GM19240 (cell line): ENCODE data around the gene GOLGA6L2.
"Not testable (repeated sequence)": the region's sequence is repeated elsewhere in the genome, so short reads cannot be mapped to it uniquely, and the experiment has no call there.

Source experiments
- DNase-seq: peaks from one replicate; pipeline ENCODE4 v3.0.0; 2011; ENCODE audit warnings: low spot score; ENCODE audit not compliant: insufficient read length

The GOLGA6L2 gene

GRCh38 chr15:23425327-23425726 is 21.7 kb downstream of the GOLGA6L2 start:
- DNase-seq: not testable (repeated sequence)

GRCh38 chr15:23424111-23424904 is 22.7 kb downstream of the GOLGA6L2 start:
- DNase-seq: no peak

GRCh38 chr15:23422946-23423708 is 23.9 kb downstream of the GOLGA6L2 start:
- DNase-seq: no peak

- DNase-seq: no peak
Measured at GRCh38 chr15:23422099-23422945, 24.7 kb downstream of the GOLGA6L2 start.

DNA sequence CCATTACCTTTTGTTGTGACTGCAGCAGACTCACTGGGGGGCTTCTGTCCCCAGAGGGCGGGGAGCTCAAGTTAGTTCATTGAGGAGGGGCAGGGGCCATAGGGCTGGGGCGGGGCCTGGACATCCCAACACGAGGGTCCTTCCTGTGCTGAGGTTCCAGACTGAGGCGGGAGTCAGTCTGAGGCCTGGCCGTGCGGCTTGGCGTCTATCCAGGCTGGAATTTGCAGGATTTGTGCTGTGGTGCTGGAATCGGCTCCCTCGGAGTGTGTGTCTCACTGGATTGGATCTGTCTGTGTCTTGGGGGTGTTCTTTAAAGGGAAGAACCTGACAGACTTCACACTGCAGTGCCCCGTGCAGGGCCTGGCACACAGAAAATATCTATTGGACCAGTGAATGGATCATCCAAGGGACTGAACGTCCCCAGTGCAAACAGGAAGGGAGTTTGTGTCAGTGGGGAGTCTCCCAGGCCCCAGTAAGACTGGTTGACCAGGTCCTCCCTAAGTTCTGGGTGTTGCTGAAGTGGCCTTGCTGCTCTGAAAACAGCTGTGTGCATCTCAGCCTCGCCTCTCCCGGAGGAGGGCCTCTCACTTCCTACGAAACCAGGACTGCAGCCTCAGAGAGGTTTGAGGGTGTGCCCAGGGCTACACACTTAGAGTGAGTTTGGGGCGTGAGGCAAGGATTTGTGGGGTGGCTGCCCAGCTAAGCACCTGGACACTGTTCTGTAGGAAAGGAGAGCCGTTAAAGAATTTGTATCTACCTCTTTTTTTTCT is 26.1 kb downstream of the GOLGA6L2 start:
- DNase-seq: no peak

DNA sequence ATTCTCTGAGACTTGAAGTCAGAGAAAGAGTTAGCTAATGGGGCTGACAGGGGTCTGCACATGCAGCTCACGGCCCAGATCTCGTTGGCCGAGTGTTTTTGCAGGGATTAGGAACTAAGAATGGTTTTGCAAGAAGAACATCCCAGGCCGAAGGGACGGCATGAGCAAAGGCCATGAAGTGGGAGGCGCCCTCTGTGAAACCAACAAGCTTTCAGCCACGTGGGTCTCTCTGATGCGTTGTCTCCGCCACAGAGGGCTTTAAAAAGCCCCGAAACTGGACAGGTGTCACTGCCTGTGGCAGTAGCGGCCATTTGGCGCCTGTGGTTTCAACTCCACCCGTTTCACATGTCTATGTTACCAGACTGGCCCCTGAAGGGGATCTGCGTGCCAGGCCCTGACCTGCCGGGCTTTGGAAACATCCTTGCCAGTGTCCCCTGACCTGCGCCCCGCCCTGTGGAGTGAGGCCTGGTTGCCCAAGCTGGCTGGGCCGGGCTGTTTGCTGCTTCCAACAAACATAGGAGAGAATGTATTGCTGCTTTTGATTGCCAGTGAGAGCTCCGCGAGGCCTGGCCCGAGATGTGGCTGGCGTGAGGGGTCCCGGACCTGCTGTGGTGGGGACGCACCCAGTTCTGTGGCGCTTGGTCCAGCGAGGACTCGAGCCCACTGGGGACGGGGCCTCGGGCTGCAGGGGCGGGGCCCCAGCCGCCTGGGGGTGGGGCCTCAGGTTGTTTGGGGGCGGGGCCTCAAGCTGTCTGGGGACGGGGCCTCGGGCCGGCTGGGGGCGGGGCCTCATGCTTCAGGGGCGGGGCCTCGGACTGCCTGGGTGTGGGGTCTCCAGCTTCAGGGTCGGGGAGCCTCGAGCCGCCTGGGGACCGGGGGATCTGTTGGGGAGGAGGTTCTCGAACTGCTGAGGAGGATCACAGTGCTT is 30.4 kb downstream of the GOLGA6L2 start:
- no peak for DNase-seq

DNA sequence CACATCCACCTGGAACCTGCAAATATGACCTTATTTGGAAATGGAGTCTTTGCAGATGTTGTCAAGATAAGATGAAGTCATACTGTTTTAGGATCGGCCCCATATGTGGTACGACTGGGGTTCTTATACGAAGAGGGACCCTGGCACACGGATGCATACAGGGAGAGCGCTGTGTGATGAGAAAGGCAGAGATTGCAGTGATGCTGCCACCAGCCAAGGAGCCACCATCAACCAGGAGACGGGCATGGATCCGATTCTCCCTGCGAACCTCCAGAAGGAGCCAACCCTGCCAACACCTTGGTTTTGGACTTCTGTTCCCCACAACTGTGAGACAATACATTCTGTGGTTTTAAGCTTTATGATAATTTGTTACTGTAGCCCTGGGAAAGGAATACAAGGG is 31.2 kb downstream of the GOLGA6L2 start:
- not testable (repeated sequence) for DNase-seq

DNA sequence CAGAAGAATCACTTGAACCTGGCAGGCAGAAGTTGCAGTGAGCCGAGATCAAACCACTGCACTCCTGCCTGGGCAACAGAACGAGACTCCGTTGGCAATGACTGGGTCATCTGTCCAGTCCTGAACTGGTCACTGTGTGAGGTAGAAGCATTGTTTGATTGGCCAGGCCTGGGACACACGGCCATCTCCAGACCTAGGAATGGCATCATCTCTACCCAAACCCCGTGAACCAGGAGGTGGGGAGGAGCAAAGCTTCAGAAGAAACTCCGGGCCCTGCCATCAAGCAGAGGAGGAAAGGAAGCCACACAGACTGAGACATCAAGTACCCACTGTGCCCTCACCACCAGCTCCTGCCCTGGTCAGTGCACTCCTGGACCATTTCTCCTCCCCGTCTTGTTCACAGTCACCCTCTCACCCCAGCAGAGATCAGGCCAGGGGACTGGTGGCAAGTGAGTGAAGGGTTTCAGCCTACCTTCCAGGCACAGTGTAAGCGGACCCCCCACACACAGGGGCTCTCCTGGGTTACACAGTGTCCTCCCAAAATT is 31.6 kb downstream of the GOLGA6L2 start:
- DNase-seq: no peak

GRCh38 chr15:23412881-23413600 is 34.0 kb downstream of the GOLGA6L2 start:
- DNase-seq: not testable (repeated sequence)

DNA sequence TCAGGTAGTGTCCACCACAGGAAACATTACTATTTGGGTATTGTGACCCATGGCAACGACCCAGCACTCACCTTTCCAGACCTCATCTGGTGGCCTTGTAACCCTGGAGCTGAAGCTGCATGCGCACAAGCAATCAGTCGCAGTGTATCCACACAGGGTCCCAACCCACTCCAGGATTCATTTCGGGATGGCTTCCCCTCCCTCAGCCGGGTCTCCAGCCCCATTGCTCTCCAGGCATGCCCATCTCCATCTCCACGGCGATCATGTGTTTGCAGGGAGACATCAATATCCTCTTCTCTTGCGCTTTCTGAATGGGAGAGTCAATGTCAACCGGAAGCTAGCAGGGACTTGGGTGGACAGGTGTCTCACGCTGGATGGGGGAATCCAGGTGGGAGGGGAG is 35.2 kb downstream of the GOLGA6L2 start:
- no peak for DNase-seq

DNA sequence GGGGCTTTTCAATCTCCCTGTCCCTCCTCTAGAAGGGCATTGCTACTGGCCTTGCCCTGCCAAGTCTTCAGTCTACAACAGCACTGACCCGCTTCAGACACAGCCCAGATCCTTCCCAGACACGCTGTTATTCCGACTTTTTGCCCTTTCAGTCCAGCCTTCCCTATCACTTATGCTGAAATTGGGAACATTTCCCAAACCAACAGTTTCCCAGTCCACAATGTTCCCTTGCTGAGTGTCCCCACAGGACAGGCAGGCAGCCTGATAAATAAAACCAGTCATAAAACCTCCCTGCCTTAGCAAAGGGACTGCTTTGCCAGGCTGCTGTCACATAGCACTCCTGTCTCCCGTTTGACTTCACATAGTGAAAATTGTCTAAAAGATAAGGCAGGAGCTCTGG is 43.5 kb downstream of the GOLGA6L2 start:
- no peak for DNase-seq

GRCh38 chr15:23402544-23402943 is 44.5 kb downstream of the GOLGA6L2 start:
- no peak for DNase-seq

DNA sequence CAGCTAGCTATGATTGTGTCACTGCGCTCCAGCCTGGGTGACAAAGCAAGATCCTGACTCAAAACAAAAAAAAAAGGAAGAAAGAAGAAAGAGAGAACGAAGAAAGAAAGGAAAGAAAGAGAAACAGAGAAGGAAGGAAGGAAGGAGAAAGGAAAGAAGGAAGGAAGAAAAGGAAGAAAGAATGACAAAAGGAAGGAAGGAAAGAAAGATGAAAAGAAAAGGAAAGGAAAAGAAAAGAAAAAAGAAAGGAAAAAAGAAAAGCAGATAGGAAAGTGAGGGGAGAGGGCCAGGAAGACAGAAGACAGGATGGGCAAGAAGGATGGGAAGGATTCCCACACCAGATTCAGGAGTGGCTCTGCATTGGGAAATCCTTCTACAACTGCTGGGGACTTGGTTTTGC is 44.9 kb downstream of the GOLGA6L2 start:
- no peak for DNase-seq

GRCh38 chr15:23401627-23402026 is 45.4 kb downstream of the GOLGA6L2 start:
- DNase-seq: no peak

DNA sequence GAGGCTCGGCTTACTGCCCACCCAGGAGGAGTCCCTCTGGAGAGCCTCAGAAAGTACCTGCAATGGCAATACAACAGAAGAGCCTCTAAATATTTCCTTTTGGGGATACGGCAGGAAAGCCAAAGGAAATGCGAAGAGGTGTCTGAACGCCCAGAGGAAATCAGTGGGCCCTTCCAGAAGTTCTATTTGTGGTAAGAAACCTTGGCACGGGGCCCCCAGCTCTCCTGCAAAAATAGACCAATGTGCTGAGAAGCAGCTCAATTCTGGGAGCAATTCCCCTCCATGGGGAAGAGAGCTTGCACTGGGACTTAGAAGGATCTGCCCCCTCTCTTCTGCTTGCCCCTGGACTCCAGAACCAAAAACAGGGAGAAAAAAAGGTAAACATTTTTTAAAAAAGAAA is 47.8 kb downstream of the GOLGA6L2 start:
- not testable (repeated sequence) for DNase-seq

GRCh38 chr15:23398357-23398756 is 48.7 kb downstream of the GOLGA6L2 start:
- DNase-seq: not testable (repeated sequence)

DNA sequence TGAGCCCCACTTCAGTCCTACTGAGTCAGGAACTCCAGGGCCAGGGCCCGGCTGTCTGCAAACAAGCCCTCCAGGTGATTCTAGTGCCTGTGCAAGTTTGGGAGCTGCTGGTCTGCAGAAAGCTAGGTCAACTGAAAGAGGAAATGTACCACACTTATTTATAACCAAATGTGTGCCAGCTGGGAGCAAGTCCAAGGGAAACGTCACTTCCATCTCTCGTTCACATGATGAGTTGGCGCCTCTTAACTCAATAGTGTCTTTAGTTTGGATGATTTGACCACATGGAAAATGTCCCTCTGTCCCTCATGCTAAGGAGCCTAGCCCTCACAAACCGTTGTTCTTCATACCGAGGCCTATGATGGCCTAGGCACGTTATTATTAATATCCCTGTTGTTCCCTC is 49.3 kb downstream of the GOLGA6L2 start:
- DNase-seq: no peak

- no peak for DNase-seq
Measured at GRCh38 chr15:23395832-23396231, 51.2 kb downstream of the GOLGA6L2 start.
